Measurements from ENCODE around the gene BEND2.
"Not testable (repeated sequence)": the region's sequence is repeated elsewhere in the genome, so short reads cannot be mapped to it uniquely, and the experiment has no call there.

The BEND2 gene

DNA sequence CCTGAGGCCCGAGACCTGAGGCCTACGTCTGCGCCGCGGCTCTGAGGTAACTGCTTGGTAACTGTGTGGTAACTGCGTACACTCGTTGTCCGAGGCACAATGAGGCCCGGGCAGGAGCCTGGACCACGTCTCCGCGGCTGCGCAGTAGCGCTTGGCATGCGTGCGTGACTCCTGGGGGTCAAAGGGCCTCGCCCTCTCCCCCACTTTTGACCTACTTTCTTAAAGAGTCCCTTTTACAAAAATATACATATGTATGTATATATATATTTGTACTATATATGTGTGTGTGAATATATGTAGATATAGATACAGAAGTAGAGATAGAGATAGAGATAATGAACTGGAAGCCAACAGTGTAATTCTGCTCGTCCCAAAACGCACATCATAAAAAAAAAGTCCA, at the start of gene BEND2:
Gene BEND2, minus strand, starts transcription at position 101 of the 400 bp plus-strand sequence. CDS start 136 bp downstream, outside the sequence.
- DNase-seq = no peak

GRCh38 chrX:18255059-18255458, 34.4 kb upstream of the BEND2 start:
- no peak for DNase-seq

DNA sequence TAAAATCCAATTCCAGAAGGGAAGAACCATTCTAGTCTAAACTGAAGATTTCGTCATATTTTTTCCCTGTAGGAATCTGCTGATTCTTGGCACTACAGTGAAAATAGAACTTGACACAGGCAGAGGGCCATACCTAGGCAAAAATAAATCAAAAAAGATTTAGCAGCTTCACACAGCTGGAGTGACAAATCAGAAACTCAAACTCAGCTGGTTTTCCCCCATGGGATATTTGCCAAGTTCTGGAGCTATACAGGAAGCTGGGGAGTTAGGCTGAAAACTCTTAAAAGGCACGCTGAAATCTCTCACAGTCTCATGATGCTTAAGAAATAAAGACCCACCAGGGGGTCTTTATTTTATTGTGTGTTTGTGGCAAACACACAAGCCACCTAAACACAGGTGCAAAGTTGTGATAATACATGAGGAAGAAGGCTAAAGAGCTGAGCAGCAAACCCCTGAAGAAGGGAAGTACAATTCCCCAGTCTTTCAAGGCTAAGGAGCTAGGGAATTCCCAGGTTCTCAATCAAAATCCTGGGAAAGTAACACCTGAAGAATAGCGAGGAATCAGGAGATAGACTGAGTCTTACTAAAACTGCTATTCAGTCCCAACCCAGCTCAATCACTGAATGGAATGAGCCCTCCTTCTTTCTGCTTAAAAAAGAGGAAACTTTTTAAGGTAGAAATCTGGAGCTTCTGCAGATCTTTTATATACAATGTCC, 32.1 kb upstream of the BEND2 start:
- no peak for DNase-seq

DNA sequence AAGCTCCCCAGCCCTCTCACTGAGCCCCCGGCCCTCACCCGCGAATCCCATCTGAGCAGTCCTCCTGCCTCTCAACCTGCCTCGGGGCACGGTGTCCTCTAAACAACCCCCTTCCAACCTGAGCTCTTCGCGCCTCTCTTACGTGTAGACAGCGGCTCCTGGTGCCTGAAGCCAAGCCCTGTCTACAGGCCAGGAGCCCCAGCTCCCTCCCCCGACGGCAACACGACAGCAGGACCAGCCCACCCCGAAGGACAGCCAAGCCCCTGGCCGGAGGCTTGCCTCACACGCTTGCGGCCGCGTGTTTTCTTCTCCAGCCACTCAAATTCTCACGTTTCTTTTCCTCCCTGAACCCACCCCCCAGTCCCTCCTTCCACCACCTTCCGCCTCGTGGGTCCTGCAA, 9.0 kb upstream of the BEND2 start:
- DNase-seq = not testable (repeated sequence)

- DNase-seq = no peak
These were observed 7.4 kb upstream of the BEND2 start for GRCh38 chrX:18228069-18228468.

DNA sequence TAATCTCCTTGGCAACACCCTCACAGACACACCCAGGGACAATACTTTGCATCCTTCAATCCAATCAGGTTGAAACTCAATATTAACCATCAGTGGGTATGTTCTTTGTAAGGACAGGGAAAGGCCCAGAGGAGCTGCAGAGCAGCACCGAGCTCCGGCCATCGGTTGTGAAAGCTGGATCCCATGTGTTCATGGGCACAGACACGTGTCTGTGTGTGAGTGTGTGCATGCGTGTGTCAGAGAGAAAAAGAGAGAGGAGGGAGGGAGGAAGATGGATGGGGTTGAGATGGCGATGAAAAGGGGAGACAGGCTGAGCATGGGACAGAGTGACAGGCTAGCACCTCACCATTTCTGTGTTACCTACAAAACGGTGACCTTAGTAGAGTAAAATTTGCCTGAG, 6.8 kb upstream of the BEND2 start:
- no peak for DNase-seq

- no peak for DNase-seq
These were observed 10.2 kb downstream of the BEND2 start for GRCh38 chrX:18210470-18210869.

GRCh38 chrX:18206657-18207056, 14.0 kb downstream of the BEND2 start:
- DNase-seq = no peak

- DNase-seq = no peak
These were observed 17.1 kb downstream of the BEND2 start for GRCh38 chrX:18203631-18204030.

DNA sequence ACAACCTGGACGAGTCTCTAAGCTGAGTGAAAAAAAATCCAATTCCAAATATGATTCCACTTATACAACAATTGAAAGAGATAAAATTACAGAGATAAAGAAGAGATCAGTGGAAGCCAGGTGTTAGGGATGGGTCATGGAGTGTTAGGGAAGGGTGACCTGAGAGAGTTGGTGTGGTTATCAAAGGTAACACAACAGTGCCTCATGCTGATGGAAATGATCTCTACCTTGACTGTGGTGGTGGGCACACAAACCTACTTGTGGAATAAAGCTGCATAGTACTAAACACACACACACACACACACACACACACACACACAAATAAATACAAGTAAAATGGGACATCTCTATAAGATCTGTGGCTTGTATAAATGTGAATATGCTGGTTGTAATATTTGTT, 26.0 kb downstream of the BEND2 start:
- DNase-seq = no peak

- DNase-seq = no peak
These were observed 41.2 kb downstream of the BEND2 start for GRCh38 chrX:18179446-18179845.

GRCh38 chrX:18174971-18175370, 45.7 kb downstream of the BEND2 start:
- no peak for DNase-seq

- no peak for DNase-seq
These were observed 46.5 kb downstream of the BEND2 start for GRCh38 chrX:18174209-18174608.

DNA sequence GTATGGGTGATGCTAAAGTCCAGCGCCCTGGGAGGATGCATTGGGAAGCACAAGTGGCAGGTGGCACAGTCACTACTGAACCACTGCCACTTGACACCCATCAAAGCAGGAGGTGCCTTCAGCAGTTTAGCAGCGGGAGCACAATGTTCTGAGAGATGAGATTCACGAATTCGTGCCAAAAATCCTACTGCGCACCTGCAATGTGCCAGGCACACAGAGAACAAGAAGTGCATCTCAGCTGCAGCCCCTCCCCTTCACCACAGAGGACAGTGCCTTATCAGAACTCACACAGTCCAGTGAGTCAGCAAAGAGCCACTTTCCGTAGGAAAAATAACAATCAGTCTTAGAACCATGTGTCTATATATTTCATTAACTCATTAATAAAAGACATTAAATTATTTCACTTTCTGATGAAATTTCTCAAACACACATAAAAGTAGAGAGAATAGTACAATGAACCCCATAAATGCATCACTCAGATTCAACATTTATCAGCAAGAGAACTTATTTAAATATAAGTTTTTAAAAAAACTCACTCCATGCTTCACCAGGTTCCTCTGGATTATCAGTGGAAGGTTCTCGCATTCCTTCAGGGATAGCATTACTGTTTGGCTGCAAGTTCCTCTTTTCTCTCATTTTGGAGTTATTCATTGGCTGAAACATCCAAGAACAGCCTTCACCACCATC, 47.0 kb downstream of the BEND2 start:
- no peak for DNase-seq

DNA sequence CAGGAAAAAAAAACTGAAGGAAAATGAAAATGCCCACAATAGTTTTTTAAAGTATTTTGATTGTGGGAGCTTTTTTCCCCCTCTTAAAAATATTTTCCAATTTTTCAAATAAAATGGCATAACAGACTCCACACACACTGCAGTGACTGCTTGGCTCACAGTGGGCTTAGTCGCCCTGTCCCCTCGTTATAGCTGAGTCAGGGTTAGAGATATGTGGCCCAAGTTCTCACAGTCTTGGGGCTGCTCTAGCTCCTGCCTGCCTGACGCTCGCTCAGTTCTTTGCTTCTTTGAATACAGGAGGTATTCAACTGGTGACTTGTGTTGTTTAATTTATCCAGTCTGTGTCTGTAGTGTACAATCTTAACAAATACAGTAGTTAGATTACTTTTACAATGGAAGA, 47.7 kb downstream of the BEND2 start:
- DNase-seq = no peak

GRCh38 chrX:18170910-18171309, 49.8 kb downstream of the BEND2 start:
- DNase-seq = no peak

GRCh38 chrX:18166068-18166467, 54.6 kb downstream of the BEND2 start:
- no peak for DNase-seq

- DNase-seq = no peak
These were observed 60.3 kb downstream of the BEND2 start for GRCh38 chrX:18160369-18160768.

- no peak for DNase-seq
These were observed 61.7 kb downstream of the BEND2 start for GRCh38 chrX:18158963-18159362.

DNA sequence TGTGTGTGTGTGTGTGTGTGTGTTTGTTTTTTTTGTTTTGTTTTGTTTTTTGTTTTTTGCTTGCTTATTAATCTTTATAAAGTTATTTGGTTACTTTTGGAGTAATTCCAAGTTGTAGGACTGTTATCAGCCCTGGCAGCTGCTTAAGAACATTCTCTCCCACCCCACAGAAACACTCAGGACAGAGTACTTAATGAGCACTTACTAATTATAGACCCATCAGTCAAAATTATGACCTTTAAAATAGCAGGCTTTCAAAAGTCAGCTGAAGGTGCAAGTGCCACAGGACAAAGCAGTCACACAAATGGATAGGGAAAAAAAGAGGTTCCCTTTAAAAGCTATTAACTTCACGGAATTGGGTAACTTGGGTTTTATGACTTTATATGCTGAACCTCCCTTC, 69.0 kb downstream of the BEND2 start:
- DNase-seq = no peak

- DNase-seq = no peak
These were observed 69.5 kb downstream of the BEND2 start for GRCh38 chrX:18151157-18151556.

GRCh38 chrX:18149454-18149853, 71.2 kb downstream of the BEND2 start:
- DNase-seq = no peak

GRCh38 chrX:18146954-18147353, 73.7 kb downstream of the BEND2 start:
- no peak for DNase-seq

DNA sequence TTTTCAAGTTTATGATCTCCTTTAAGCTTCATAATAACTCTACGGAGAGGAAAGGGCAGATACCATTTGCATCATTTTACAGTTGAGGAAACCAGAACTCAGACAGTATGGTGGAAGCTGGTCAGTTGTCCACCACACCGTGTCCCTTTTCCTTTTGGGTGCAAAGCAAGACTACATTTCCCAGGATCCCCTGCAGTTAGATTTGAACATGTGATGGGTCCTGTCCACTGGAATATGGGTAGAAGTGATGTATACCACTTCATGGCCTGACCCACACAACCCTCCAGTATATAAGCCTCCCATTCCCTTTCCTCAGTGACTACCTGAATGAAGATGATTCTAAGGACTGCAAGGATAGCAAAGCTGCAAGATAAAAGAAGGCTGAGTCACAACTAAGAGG, 74.7 kb downstream of the BEND2 start:
- DNase-seq = no peak

DNA sequence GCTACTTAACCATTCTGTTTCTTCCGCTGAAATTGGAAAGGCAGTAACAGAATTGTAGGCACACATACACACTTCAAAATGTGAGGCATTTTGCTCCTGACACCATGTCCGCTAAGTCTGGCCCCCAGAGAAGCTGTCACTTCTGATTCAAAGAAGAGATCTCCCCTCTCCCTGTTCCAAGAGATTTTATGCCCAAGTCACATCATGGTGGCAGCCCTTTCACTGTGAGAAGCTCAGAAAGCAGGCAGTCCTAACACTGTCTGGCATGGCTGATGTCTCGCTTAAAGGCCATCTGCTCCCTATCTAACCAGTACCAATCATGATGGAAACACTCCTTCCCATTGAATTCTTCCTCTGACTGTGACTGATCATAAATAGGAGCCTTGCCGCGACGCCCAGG, 83.9 kb downstream of the BEND2 start:
- DNase-seq = no peak
